Kidney glomerular epithelial cell (primary cell): ENCODE measurements around the gene SERTAD1.

ENCODE experiments used
- DNase-seq: peaks from one replicate; lab custom pipeline; 2025; lab: John Stamatoyannopoulos, UW

The SERTAD1 gene

DNA sequence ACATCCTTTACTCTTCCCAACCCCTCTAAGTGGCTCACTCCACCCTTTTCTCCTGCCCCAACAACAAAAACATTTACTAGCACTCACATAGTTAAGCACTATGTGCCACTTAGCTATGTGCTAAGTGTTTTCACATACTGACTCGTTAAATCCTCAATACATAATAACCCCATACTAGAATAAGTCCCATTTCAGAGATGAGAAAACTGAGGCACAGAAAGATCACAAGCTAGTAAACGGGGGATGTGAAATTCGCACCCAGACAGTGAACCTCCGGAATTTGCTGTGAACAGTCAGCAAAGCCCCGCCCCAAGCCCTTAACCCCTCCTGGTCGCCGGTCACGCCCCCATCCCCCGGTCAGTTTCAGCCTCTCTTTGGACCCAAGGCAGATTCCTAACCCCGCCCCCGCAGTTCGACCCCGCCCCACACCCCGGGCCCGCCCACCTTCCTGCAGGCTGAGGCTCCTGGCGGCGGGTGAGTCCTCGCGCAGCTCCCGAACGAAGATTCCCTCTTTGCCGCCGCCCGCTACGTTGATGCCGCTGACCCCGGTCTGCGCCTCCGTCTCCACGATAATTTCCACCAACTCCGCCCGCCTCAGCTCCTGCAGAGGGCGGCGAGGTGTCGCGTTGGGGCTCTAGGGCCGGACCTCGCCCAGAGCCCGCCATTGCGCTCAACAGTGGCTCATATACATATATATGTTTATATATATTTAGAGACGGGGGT, 22.4 kb downstream of the SERTAD1 start:
- DNase-seq = peak; percentile 75

DNA sequence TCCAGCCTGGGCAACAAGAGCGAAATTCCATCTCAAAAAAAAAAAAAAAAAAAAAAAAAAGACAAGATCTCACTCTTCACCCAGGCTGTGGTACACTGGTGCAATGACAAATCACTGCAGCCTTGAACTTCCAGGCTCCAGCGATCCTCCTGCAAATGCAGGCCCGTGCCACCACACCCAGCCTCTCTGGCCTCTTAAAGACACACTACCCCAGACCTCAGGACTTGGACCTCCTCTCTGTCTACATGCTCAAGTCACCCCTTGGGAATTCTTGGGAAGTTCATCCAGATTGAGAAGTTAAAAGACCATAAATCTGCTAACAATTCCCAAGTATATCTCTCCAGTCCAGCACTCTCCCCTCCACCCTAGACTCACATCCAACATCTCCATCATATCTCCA, 25.2 kb downstream of the SERTAD1 start:
- no peak for DNase-seq

DNA sequence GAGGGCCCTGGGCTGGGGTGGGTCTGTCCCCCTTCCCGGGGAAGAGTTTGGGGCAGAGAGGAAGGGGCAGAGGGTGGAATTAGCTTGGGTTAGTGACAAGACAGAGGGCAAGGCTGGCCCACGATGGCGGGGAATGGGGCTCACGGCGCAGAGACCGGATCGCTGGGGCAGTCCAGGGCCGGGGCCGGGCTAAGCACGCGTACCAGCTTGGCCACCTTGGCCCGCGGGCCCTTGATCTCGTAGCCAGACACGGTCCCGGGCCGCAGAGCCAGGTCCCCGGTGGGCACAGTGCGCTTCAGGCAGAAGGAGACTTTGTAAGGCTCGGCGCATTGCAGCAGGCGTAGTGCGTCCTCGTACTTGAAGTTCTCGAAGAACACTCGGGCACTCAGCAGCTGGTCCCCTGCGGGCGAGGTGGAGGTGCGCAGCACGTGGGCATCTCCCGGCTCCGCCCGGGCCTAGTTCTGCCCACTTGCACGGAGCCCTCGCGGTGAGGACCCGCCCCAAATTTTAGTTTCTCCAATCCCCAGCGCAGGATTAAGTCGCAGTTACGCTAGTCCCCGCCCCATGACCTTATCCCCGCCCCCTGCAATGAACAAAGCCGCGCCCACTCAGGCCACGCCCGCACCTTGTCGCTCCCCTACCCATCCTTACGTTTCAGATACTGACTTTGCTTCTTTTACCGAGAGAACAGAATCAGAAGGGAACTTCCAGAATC, 27.2 kb downstream of the SERTAD1 start:
- no peak for DNase-seq

DNA sequence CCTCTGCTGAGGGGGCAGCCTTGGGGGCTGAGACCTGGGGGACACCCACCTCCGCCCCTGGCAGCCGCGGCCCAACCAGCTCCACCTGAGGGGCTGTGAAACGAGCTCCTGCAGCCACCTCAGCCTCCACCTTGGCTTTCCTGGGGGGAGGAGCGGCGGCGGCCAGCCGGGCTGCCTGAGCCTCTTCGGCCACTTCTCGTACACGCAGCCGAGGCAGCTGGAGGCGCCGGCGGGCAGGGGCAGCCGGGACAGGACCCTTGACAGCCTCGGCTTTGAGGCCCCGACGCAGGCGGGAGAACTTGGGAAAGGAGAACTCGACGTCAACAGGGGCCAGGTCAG, 28.3 kb downstream of the SERTAD1 start:
- no peak for DNase-seq

DNA sequence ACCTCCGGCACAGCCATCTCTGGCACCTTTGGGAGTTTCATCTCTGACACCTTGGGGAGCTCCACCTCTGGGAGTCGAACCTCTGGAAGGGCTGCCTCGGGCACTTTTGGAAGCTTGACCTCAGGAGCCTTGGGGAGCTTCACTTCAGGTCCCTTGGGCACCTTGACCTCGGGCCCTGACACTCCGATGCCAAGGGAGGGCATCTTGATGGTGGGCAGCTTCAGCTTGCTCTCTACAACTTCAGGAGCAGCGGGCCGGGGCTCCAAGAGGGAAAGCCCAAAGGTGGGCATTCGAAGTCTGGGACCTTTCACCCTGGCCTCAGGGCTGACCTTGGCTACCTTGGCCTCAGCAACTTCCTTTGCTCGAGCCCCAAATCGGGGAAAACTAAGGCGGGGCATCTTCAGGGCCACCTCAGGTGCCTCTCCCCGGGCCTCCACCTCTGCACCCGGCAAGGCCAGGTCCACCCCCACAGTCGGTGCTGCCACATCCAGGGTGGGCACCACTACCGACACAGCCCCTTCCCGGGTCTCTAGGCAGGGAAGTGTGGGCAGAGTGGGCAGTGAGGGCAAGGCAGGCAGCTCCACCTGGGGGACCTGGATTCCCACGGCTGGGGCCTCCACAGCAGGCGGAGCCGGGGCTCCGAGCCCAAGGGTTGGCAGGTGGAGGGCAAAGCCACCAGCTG, 28.8 kb downstream of the SERTAD1 start:
- DNase-seq = no peak

DNA sequence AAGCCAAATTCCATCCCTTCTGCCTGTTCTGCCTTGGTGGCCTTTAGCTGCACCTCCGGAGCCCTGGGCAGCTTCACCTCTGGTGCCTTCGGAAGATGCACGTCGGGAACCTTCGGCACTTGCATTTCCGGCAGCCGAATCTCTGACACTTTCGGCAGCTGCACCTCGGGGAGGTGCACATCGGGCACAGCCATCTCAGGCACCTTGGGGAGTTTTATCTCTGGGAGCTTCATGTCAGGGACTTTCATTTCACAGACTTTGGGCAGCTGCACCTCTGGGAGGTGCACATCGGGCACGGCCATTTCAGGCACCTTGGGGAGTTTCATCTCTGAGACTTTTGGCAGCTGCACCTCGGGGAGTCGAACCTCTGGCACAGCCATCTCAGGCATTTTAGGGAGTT, 29.8 kb downstream of the SERTAD1 start:
- no peak for DNase-seq

DNA sequence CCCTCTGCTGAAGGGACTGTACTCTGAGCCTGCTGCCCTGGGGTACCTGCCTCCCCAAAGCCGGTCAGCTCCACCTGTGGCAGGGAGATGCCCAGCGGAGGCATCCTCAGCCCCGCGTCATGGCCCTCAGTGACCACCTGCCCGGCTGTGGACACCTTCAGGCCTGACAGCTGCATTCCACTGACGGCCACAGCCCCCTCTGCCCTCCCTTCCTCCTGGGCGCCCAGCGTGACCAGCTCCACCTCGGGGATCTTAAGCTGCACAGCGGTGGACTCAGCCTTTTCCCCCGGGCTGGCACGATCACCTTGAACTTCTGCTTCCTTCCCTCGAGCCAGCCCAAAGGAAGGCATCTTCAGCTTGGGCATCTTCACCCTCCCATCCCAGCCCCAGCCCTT, 31.0 kb downstream of the SERTAD1 start:
- no peak for DNase-seq

DNA sequence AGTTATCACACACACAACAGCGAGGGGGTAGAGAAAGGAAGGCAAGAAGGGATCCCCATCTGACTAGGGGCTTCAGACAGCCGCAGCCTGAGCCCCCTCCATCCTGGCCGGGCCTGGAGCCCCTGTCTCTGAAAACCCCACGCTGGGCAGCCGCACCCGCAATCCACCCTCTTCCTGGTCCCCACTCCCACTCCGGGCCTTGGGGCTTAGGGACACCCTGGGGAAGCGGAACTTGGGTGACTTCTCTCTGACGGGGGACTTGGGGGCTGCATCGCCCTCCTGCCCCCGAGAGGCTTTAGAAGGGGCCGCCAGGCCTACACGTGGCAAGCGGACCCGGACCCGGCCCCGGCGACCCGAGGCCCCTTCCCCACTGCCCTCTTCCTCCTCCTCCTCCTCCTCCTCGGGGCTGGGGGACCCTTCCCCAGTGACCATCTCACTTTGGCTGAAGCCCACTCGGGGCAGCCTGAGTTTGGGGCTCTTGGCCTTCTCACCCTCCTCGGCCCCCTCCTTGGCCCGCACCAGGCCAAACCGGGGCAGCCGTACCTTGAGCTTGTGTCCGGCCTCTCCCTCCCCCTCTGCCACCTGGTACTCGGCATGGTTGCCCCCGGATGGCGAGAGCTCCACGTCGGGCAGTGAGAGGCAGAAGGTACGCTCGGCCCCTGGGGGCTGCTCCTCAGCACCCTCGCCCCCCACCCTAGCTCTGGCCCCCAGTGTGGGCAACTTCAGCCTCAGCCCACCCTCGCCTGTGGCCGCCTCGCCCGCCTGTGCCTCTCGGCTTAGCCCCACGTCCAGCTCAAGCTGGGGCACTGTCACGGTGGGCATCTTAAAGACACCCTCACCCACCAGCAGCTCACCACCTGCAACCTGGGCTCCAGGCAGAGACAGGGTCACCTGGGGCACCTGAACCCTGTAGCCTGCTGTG, 31.6 kb downstream of the SERTAD1 start:
- no peak for DNase-seq

DNA sequence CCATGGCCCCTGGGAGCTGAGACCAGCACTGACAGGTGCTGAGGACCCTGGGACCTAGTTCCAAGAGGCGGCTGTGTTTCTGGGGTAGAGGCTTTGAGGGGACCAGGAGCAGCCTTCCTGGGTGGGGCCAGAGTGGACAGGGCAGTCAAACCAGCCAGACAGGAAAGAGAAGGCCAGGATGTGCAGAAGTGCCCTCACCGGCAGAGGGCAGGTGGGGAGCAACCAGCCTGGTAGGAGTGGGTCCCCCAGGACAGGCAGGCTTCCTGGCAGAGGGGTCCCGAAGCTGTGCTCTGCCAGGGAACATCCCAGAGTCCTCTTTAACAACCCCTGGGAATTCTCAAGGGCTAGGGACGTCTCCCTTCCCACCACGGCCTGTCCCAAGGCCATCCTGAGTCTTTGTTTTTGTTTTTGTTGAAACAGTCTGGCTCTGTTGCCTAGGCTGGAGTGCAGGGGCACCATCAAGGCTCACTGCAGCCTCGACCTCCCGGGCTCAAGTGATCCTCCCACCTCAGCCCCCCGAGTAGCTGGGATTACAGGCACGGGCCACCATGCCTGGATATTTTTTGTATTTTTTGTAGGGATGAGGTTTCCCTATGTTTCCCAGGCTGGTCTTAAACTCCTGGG, 32.8 kb downstream of the SERTAD1 start:
- no peak for DNase-seq

DNA sequence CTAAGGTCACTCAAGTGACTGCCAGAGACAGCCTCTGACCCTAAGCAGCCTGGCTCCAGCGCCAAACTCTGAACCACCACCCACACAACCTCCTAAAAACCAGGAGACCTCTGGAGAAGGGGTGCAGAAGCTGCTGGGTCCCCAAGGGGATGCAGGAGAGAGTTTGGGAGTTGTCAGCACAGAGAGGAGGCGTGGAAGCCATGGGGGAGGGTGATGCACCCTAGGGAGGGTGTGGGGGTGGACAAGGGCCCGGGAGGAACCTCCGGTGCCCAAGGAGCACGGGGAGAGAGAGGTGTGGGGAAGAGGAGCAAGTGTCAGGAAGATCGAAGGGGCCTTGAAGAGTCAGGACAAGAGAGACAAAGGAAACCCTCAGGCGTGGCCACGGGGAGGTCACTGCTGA, 33.7 kb downstream of the SERTAD1 start:
- no peak for DNase-seq

DNA sequence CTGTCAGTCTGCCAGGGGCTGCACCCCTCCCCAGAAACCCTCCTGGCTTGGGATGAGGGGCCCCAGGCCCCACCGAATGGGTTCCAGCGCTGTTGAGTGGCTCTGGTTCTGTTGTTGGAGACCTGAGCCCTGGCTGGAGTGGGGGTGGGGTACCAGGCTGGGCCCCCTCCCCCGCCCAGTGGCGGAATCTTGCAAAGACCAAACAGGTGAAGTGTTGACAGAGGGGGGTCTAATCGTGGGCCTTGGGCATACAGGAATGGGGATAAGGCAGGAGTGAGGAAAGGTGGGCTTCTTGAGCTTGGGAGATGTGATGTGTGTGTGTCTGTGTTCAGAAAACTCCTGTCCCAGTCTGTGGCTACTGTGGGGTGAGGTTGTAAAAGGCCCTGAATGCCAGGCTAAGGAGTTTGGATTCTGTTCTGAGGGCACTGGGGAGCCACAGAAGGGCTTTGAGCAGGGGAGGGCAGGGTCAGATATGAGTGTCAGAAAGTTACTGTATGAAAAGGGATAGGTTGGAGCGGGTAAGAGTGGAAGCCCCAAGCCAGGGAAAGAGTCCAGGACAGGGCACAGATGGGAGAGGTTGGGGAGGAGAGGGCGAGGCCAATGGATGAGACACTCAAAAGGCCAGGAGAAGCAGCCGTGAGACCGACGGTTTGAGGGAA, 35.6 kb downstream of the SERTAD1 start, which contains the start of gene HIPK4:
HIPK4 (minus strand) TSS at position 98 of the 659 bp plus-strand sequence. CDS start 279 bp downstream, outside the sequence.
- DNase-seq = no peak

DNA sequence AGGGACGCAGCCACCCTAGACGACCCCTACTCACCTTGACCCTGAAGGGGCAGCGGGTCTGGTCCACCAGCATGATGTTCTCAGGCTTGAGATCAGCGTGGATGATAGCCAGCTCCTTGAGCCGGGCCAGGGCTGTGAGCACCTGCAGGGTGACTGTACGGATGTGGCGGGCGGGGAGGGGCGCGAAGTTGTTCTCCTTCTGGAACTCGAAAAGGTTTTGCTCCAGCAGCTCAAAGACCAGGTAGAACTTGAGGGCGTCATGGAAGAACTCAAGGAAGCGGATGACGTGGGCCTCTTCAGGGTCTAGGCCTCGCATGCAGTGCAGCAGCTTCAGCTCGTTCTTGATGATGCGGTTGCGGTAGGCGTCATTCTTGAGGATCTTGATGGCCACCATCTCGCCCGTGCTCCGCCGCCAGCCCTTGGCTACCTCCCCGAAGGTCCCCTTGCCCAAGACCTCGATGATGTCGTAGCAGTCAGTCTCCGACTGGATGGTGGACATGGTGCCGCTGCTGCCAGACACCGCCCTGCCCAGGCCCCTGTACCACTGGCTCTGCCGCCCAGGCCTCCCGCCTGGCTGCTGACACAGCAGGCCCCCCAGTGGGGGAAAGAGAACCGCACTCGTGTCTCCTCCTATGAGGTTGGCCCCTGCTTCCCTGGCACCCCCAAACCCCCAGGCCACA, 36.2 kb downstream of the SERTAD1 start:
- no peak for DNase-seq

DNA sequence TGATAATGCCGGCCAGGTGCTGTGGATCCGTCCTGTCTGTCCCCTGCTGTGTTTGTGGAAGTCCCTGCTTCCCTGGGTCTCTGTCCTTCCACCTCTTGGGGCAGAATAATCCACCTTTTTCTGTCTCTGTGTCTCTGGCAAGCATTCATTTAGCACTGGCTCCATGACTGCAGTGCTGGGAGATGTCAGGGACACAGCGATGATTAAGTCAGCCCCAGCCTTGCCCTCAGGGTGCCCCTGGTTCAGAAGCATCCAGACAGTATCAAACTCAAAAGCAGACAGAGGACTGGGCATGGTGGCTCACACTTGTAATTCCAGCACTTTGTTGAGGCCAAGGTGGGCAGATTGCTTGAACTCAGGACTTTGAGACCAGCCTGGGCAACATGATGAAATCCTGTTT, 37.3 kb downstream of the SERTAD1 start:
- DNase-seq = no peak

DNA sequence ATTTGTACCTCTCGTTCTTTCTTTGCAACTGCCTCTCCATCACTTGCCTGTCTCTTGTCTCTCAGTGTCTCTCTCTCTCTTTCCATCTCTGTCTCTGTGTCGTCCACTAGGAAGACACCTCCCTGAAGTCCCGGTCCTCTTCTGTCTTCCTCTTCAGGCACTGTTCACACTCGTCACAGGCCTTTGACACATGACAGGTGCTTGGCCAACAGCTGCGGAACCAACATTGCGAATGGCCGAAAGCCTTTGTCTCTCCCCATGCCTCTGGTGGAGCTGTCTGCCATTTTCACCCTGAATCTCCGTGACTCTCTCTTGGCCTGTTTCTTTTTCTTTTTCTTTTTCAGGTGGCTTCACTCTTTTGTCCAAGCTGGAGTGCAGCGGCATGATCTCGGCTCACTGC, 38.6 kb downstream of the SERTAD1 start:
- DNase-seq = no peak

DNA sequence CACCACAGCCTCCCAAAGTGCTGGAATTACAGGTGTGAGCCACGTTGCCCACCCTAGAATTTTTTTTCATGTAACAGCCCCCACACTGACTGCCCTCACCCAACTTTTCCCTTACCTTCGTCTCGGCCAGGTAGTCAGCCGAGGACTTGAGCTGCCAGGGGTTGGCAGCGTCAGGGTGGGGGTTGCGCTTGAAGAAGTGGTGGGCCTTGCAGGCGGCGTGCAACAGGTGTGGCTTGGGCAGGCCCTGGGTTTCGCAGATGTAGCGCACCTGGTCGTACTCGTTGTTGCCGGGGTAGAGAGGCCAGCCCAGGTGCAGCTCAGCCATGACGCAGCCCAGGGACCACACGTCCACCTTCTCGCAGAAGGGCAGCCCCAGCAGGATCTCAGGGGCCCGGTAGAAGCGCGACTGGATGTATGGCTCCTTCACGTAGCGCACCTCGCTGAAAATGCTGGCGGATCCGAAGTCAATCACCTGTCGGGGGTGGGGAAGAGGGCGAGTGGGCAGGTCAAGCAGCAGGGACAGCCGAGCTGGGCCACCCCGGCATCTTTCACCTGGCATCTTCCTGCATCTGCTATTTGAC, 42.0 kb downstream of the SERTAD1 start:
- DNase-seq = no peak

DNA sequence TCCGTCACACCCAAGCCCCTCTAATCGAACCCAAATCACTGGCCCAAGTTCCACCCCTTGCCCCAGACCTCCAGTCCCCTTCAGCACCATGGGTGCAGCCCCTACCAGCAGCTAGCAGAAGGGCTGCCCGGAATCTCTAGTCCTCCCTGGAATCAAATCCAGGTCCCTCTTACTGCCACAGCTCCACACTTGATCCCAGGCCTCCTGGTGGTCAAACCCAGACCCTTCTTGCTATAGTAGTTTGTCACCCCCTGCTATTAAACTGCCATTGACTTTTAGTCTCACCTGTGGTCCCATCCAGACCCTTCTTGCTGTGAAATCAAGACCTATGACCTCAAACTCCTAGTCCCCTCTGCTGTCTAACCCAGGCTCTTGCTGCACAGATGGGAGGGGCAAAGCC, 44.5 kb downstream of the SERTAD1 start:
- no peak for DNase-seq

DNA sequence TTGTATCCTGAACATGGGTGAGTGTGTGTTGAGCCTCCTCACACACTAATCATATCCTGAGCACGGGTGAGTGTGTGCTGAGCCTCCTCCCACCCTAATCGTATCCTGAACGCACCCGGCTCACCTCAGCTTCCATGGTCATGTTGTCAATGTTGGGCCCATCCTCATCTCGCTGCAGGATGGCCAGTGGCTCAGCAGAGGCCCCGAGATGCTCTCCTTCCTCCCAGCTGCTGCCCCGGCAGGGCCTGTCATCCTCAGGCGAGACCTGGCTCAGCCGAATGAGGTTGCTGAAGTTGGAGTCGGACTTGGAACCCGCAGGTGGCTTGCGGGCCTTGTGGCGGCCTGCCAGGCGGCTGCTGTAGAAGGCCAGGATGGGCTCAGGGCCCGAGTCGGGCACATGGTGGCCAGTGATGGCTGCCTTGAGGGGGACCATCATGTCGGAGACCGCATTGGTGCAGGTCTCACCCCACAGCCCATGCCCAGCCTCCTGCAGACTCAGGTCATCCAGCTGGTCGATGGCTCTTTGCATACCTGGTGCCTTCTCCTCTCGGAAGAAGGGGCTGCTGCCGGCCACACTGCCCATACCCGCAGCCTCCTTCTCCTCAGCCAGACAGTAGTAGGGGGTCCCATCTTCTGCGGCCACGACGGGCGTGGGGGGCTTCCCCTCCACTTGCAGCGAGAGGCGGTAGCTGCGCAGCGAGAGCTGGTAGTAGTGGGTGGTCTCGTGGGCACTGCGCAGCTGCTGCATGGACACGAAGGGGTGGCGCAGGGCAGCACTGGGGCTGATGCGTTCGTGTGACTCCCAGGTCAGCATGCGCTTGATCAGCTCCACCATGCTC, 45.4 kb downstream of the SERTAD1 start:
- no peak for DNase-seq

DNA sequence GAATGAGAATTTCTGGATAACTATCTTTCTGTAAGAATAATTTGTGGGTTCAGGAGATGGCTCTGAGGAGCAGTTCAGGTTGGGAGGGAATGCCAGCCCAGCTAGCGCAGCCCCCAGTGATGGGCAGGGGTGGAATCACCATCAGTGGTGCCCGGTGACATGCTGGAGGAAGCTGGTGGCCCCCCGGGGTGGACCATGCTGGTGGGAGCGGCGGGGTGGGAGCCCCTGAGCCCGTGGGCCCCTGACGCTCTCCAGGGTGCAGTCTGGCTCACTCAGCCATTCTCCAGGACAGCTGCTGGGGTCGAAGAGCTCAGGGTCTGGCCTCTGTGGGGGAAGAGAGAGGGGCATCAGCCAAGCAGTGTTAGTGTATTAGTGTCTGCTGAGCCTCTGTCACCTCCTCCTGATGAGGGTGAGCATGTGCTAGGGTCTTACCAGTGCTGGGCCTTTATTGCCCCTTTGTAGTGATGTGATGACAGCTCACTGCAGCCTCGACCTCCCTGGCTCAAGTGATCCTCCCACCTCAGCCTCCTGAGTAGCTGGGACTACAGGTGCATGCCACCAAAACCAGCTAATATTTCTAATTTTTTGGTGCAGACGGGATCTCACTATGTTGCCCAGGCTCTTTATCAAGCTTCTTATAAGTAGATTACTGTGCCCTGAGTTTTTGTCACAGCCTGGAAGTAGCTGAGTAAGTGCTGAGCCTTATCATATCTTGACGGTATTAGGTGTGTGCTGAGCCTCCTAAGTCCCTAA, 46.2 kb downstream of the SERTAD1 start:
- no peak for DNase-seq

DNA sequence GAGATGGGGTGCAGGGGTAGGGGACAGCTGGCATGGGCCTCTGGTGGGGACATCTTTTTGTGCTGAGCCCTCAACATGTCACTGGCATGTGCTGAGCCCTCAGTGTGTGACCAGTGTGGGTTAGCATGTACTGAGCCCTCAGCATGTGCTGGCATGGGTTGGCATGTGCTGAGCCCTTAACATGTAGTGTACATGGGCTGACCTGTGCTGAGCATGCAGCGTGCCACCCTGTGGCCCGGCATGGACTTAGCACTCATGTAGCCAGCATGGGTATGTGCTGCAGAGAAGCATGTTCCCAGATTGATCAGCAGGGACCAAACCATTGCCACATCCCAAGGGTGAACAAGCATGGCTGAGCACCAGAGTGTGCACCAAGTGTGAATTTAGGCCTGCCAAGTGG, 47.3 kb downstream of the SERTAD1 start:
- DNase-seq = no peak
